ENCODE measurements around the gene GABBR2. TPM values are rescaled to one million over a fixed set of nuclear protein-coding genes. Genes with fewer than 3 reads are reported as not detected.

GABBR2 gene
- total and polyA plus RNA-seq, 9 of the 15 experiments (the other 6 are each of a cell fraction or from before 2014, with no cell fraction given): 0.15 to 1.9 (median 0.32) TPM

DNA sequence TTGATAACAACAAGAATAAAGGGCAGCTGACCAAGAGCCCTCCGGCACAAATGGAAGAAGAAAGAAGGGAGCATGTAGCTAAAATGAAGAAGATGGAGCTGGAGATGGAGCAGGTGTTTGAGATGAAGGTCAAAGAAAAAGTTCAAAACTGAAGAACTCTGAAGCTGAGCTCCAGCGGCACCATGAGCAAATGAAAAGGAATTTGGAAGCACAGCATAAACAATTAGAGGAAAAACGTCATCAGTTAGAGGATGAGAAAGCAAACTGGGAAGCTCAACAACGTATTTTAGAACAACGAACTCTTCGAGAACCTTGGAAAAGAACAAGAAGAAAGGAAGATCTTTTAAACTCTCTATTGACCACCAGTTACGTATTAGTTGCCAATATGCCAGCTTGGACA lies 100.9 kb downstream of the GABBR2 start:
- H3K4me1 ChIP-seq (replicated peaks in 1 of 2; ENCODE audit: control insufficient read depth in 2 of 2, insufficient read depth in 2 of 2, low read length in 2 of 2): no peaks in the 10 kb centered on the region
- ChIA-PET POLR2A (interaction anchor here (0.8 to 0.9 kb wide), 2 partner anchors 8 to 9 kb away, joined by 3 to 6 read pairs; no protein-coding TSS in a partner anchor), CTCF (ENCODE audit: low intra/inter-chr PET ratio) (no interaction called here)
- H3K9me3 ChIP-seq (replicated peaks; ENCODE audit: control insufficient read depth, insufficient read depth, low read depth, low read length): no peaks in the 10 kb centered on the region
- H2AFZ ChIP-seq (ENCODE audit: low read depth, low read length): no peak overlapping the region
- peaks cover 20 to 52% of the 10 kb centered on the region in 2 experiments for H3K27me3 ChIP-seq (ENCODE audit: control insufficient read depth in 2 of 2, insufficient read depth in 2 of 2, low read length in 2 of 2)
- no peaks in the 10 kb centered on the region for H3K79me2 ChIP-seq (ENCODE audit: control insufficient read depth, insufficient read depth, low read length)
- no TSS peak for BruUV-seq (replicated peaks)
- H3K36me3 ChIP-seq (ENCODE audit: control insufficient read depth, insufficient read depth, low read length): no peaks in the 10 kb centered on the region
- H3K27ac ChIP-seq (ENCODE audit: extremely low read depth, low read depth, low read length): no peak overlapping the region
- no peak overlapping the region for H3K4me2 ChIP-seq (ENCODE audit: insufficient read depth, low read length)
- no peak for FAIRE-seq
- TF ChIP-seq, protein P1, sequence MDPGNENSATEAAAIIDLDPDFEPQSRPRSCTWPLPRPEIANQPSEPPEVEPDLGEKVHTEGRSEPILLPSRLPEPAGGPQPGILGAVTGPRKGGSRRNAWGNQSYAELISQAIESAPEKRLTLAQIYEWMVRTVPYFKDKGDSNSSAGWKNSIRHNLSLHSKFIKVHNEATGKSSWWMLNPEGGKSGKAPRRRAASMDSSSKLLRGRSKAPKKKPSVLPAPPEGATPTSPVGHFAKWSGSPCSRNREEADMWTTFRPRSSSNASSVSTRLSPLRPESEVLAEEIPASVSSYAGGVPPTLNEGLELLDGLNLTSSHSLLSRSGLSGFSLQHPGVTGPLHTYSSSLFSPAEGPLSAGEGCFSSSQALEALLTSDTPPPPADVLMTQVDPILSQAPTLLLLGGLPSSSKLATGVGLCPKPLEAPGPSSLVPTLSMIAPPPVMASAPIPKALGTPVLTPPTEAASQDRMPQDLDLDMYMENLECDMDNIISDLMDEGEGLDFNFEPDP (CRISPR knock-in tag; IDR thresholded peaks at IDR 0.05): no peak
- TF ChIP-seq SIN3B (IDR thresholded peaks at IDR 0.05; ENCODE audit: low read depth) (no peak), SRF (CRISPR knock-in tag; IDR thresholded peaks at IDR 0.05) (no peak), ZNF778 (CRISPR knock-in tag; IDR thresholded peaks at IDR 0.05) (no peak), ZNF165 (CRISPR knock-in tag; IDR thresholded peaks at IDR 0.05; ENCODE audit: borderline replicate concordance) (no peak), XRCC3 (IDR thresholded peaks at IDR 0.05) (no peak), ILK (tag; IDR thresholded peaks at IDR 0.05; ENCODE audit: borderline replicate concordance, low read depth) (no peak), RNF2 (IDR thresholded peaks at IDR 0.05) (no peak), NFE2 (IDR thresholded peaks at IDR 0.05; ENCODE audit: low read depth) (no peak), TCF7L2 (IDR thresholded peaks at IDR 0.05; ENCODE audit: low read depth, low read length) (no peak), TEAD2 (tag; IDR thresholded peaks at IDR 0.05) (no peak), ZBED1 (IDR thresholded peaks at IDR 0.05) (no peak), ZNF785 (CRISPR knock-in tag; IDR thresholded peaks at IDR 0.05) (no peak), MBD2 (IDR thresholded peaks at IDR 0.05; ENCODE audit: borderline replicate concordance, low read depth) (no peak)
- TF ChIP-seq, protein P2, sequence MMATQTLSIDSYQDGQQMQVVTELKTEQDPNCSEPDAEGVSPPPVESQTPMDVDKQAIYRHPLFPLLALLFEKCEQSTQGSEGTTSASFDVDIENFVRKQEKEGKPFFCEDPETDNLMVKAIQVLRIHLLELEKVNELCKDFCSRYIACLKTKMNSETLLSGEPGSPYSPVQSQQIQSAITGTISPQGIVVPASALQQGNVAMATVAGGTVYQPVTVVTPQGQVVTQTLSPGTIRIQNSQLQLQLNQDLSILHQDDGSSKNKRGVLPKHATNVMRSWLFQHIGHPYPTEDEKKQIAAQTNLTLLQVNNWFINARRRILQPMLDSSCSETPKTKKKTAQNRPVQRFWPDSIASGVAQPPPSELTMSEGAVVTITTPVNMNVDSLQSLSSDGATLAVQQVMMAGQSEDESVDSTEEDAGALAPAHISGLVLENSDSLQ (IDR thresholded peaks at IDR 0.05): no peak
- TF ChIP-seq, protein P3, sequence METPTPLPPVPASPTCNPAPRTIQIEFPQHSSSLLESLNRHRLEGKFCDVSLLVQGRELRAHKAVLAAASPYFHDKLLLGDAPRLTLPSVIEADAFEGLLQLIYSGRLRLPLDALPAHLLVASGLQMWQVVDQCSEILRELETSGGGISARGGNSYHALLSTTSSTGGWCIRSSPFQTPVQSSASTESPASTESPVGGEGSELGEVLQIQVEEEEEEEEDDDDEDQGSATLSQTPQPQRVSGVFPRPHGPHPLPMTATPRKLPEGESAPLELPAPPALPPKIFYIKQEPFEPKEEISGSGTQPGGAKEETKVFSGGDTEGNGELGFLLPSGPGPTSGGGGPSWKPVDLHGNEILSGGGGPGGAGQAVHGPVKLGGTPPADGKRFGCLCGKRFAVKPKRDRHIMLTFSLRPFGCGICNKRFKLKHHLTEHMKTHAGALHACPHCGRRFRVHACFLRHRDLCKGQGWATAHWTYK (CRISPR knock-in tag; IDR thresholded peaks at IDR 0.05): no peak
- H4K20me1 ChIP-seq (replicated peaks; ENCODE audit: control insufficient read depth, insufficient read depth, low read length): 0 out of 2 replicates have a peak, but pooled peaks cover 3% of the 10 kb centered on the region
- in situ Hi-C loops (cut with MboI): no loop called here
- DNase-seq (ENCODE audit: extremely low read depth in 1 of 4, low spot score in 3 of 4): no peak
- ATAC-seq: no peak
- H3K9me1 ChIP-seq (ENCODE audit: control insufficient read depth, insufficient read depth, low read length): no peaks in the 10 kb centered on the region
- WGBS (ENCODE audit: insufficient coverage, low coverage, missing lambda C conversion rate): under 1% methylated on average over 7 of the region's 7 CpGs
- intact Hi-C loops (cut with micrococcal nuclease): no loop called here
- H3K9ac ChIP-seq (ENCODE audit: insufficient read depth in 1 of 2, low read depth in 2 of 2, low read length in 2 of 2): no peak overlapping the region
- H3K4me3 ChIP-seq: no peak overlapping the region

All from K562 (cell line).